GM18505 (cell line): ENCODE data around the gene HOXD9.

Experiments used
- ATAC-seq: cut with Tn5 transposase; IDR thresholded peaks from one replicate; pipeline ENCODE4 v1.9.1; 2021; ENCODE audit not compliant: unreplicated experiment
- POLR2A ChIP-seq: IDR thresholded peaks from 4 replicates; pipeline ENCODE4 v1.6.1; 2011; ENCODE audit warnings: borderline replicate concordance; ENCODE audit not compliant: insufficient read depth, insufficient read length; ENCODE audit errors: extremely low read depth

Gene HOXD9

GRCh38 chr2:176161825-176162626 is 39.5 kb downstream of the HOXD9 start:
- no peak for TF ChIP-seq POLR2A
- no peak for ATAC-seq

DNA sequence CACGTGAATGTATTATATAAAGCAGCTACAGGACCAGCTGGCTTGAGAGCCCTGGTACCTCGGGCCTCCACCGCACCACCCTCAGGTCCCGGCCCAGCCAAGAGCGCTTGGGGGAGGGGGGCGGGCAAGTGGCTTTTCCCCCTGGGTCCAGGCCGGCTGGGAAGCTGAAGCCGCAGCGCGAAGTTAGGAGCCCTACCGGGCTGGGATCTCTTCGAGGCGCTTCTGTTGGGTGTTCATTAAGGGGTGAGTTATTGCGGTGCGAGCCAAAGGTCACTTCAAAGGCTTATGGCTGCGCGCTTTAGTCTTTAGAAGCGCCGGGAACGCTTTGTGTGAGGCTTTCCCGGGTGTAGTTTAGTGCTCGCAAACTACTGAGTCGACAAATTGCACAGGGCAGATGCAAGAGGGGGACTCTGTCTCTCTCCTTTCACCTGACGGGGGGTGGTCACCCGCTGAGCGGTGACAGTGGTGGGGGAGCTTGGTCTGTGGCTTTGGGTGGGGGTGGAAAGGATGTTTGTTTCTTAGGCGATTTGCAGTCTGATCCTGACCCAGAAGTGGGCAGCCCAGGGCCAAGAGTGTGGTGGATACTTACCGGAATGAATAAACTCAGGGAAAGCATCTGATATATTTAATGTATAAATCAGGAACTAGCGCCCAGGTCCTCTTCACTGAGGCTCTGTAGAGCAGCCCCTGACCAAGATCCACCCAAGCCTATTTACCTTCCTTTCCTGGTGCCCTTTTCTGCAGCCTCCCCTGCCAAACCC is 40.6 kb downstream of the HOXD9 start:
- no peak for ATAC-seq
- TF ChIP-seq POLR2A = no peak

- no peak for TF ChIP-seq POLR2A
Observed at GRCh38 chr2:176163672-176164056, 41.1 kb downstream of the HOXD9 start.

GRCh38 chr2:176164201-176164600 is 41.7 kb downstream of the HOXD9 start:
- no peak for TF ChIP-seq POLR2A
- ATAC-seq = no peak

More at GRCh38 chr2:176163672-176164056, 41.1 kb downstream of the HOXD9 start:
- ATAC-seq = no peak

DNA sequence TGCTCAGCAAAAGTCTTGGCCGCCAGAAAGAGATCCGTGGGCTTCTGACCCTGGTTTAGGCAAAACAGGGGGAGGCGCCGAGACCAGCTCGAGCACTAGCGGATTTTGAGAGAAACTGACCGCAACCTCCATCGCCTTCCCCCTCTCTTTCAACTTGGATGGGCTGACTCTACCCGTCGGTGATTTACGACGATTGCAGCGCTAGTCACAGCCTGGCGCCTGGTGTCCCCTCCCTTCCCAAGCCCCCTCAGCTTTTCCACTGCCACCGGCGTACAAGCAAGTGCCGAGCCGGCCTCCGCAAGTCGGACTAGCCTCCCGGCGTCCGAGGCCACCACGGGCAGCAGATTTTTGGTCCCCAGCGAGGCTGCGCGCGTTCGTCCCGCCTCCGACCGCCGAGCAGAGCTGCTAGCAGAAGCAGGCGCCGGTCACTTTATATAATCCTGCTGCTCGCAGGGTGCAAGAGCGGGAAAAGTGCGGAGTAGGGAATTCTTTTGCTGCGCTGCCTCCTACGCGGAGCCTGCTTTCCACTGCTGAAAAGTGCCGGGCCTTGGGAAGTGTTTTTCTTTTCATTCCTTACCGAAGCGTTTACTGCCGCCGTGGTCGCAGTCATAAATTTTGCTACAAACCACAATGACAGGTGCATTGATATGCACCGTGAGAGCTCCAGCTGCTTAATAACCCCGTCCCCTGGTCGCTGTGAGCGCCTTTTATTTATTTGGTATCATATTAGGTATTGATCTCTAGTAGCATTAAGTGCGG is 42.3 kb downstream of the HOXD9 start:
- no peak for ATAC-seq
- no peak for TF ChIP-seq POLR2A

DNA sequence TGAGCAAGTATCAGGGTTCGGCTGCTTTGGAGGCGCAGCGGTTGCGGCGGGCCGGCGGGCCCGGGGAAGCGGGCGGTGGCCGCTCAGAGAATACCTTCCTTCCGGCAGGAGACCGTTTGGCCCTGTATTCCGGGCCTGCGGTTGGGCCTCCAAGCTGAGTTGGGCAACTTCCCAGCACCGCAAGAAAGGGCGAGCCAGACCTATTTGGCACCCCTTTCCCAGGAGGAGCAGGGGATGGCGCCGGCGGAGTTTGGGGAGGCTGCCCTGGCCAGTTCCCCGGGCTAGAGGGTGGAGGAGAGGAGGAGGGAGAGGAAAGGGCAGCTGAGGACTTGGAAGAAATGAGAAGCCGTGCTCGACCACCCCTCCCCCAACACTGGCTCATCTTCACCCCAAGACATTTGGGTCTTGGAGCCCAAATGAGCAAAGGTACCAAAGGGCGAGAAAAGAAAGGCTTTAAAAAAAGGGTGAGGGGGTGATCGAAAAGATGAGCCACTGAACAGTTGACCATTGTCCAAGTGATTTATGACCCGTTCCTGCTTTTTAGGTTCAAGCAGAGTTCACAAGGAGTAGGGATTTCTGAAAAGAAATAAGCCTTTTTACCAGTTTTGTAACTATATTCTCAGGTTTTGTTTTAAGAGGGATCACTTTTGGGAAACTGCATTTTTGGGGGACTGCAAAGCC is 43.0 kb downstream of the HOXD9 start:
- no peak for ATAC-seq
- no peak for TF ChIP-seq POLR2A

- ATAC-seq = no peak
- TF ChIP-seq POLR2A = no peak
Observed at GRCh38 chr2:176166272-176166671, 43.8 kb downstream of the HOXD9 start.

- ATAC-seq = no peak
- TF ChIP-seq POLR2A = no peak
Observed at GRCh38 chr2:176167398-176167797, 44.9 kb downstream of the HOXD9 start.

- no peak for TF ChIP-seq POLR2A
- no peak for ATAC-seq
Observed at GRCh38 chr2:176169181-176169580, 46.7 kb downstream of the HOXD9 start.

DNA sequence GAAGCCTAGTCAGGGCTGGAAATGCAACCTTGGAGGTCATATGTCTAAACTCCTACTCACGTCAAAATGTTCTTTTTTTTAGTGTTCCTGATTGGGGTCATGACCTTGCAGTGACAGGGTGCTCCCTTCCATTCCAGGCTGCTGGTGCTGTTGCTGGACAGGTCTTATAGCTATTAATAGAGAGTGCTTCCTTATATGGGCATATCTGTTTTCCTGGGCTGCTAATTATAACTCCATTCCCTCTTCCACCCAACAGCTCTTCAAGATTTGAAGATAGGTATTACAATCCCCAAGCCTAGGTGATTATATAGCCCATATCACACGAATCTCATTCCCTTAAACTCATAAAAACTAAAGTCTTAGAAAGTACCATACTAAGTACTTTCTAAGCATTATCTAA is 47.2 kb downstream of the HOXD9 start:
- TF ChIP-seq POLR2A = no peak
- ATAC-seq = no peak

DNA sequence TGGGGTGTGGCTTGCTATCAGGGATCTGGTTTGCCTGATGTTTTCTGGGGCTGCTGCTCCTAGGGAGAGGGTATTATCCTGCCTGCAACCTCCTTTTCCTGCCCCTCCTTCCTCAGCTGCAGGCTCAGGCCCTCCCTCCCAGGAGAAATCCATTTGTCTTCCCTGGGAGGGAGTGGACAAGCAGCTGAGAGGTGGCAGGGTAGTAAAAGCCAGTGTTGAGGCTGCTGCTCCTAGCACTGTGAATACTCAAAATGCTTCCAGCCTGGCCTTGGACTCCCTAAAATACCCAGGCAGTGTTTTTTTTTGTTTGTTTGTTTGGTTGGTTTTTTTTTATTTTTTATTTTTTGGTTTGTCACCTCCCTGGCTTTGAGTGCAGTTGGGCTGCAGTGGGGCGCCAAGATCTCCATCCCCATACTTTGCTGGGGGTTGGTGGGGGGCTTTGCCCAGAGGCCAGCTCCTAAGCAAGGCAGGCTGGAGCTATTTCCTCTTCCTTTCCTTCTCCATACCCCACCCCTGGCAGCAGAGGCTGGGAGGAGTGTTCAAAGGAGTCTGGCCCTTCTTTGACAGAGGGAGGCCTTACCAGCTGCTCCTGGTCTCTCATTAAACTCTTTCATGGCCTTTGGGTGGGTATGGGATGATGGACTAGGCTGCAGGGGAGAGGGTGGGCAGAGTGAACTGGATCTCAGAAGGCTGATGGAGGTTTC is 48.2 kb downstream of the HOXD9 start:
- no peak for TF ChIP-seq POLR2A
- no peak for ATAC-seq

GRCh38 chr2:176171351-176172006 is 49.0 kb downstream of the HOXD9 start:
- TF ChIP-seq POLR2A = no peak
- ATAC-seq = no peak
